WTC11 (cell line): ENCODE results near the gene SLC35E3.
"Not testable (repeated sequence)": the region's sequence is repeated elsewhere in the genome, so short reads cannot be mapped to it uniquely, and the experiment has no call there.

Source experiments
- ATF3 ChIP-seq: sonication (generic); formaldehyde crosslinking; conservative IDR thresholded peaks from 2 replicates; pipeline ENCODE4 v1.8.1; 2022; ENCODE audit warnings: mild to moderate bottlenecking, missing genetic modification reagents
- CDX4 ChIP-seq: fragments of 250-450 bp; sonication (Bioruptor Pico); IDR thresholded peaks from 2 replicates; pipeline ENCODE4 v1.9.0; 2021; ENCODE audit warnings: moderate library complexity, mild to moderate bottlenecking, inconsistent platforms, borderline replicate concordance
- CTCF ChIP-seq: fragments of 200-600 bp; IDR thresholded peaks from 2 replicates; pipeline ENCODE4 v1.8.0; 2022; ENCODE audit warnings: antibody characterized with exemption
- E2F1 ChIP-seq: sonication (generic); formaldehyde crosslinking; IDR thresholded peaks from 2 replicates; pipeline ENCODE4 v1.8.0; 2022; ENCODE audit warnings: mild to moderate bottlenecking, missing genetic modification reagents
- NFE2L1 ChIP-seq: sonication (generic); formaldehyde crosslinking; IDR thresholded peaks from 2 replicates; pipeline ENCODE4 v1.8.1; 2023; ENCODE audit warnings: missing genetic modification reagents
- PREB ChIP-seq: sonication (generic); formaldehyde crosslinking; IDR thresholded peaks from 2 replicates; pipeline ENCODE4 v1.8.1; 2022; ENCODE audit warnings: mild to moderate bottlenecking, missing genetic modification reagents, moderate library complexity, borderline replicate concordance
- ZBTB21 ChIP-seq: sonication (generic); formaldehyde crosslinking; IDR thresholded peaks from 2 replicates; pipeline ENCODE4 v1.8.1; 2023; ENCODE audit warnings: mild to moderate bottlenecking, missing genetic modification reagents, borderline replicate concordance
- ZNF121 ChIP-seq: sonication (generic); formaldehyde crosslinking; IDR thresholded peaks from 2 replicates; pipeline ENCODE4 v1.8.0; 2023; ENCODE audit warnings: missing genetic modification reagents
- ZNF263 ChIP-seq: sonication (generic); formaldehyde crosslinking; IDR thresholded peaks from 2 replicates; pipeline ENCODE4 v1.8.1; 2022; ENCODE audit warnings: low read depth, mild to moderate bottlenecking, moderate library complexity, missing genetic modification reagents
- ZNF416 ChIP-seq: fragments of 250-450 bp; sonication (Bioruptor Pico); IDR thresholded peaks from 2 replicates; pipeline ENCODE4 v1.9.0; 2021; ENCODE audit warnings: mild to moderate bottlenecking, inconsistent platforms

- TF ChIP-seq E2F1 (CRISPR knock-in tag); CTCF; ZBTB21; NFE2L1; CDX4 (CRISPR knock-in tag); ATF3 (CRISPR knock-in tag); ZNF263 (CRISPR knock-in tag); ZNF416 (CRISPR knock-in tag); PREB (CRISPR knock-in tag); ZNF121 (CRISPR knock-in tag): not testable (repeated sequence)
Measured at GRCh38 chr12:68801124-68801523, 55.1 kb downstream of the SLC35E3 start.
